B cell (primary cell): Measurements from ENCODE around the gene SLC5A10.

Source experiments
- CTCF ChIP-seq: fragments of 200-600 bp; IDR thresholded peaks from one replicate; pipeline ENCODE4 v1.8.0; 2022; ENCODE audit warnings: antibody characterized with exemption, mild to moderate bottlenecking
- EZH2 ChIP-seq: IDR thresholded peaks from 2 replicates; pipeline ENCODE4 v1.6.1; 2012; ENCODE audit warnings: borderline replicate concordance, low read depth, mild to moderate bottlenecking, moderate library complexity, low read length; ENCODE audit not compliant: insufficient read depth, poor library complexity, severe bottlenecking

GRCh38 chr17:19015428-19015827, 63.5 kb downstream of the SLC5A10 start:
- TF ChIP-seq CTCF (no peak), EZH2 (no peak)
